ENCODE measurements around the gene BOLL. TPM values are rescaled to one million over a fixed set of nuclear protein-coding genes. Genes with fewer than 3 reads are reported as not detected.
"Not testable (repeated sequence)": the region's sequence is repeated elsewhere in the genome, so short reads cannot be mapped to it uniquely, and the experiment has no call there.

BOLL gene, protein sequence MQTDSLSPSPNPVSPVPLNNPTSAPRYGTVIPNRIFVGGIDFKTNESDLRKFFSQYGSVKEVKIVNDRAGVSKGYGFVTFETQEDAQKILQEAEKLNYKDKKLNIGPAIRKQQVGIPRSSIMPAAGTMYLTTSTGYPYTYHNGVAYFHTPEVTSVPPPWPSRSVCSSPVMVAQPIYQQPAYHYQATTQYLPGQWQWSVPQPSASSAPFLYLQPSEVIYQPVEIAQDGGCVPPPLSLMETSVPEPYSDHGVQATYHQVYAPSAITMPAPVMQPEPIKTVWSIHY
- not detected for total RNA-seq

DNA sequence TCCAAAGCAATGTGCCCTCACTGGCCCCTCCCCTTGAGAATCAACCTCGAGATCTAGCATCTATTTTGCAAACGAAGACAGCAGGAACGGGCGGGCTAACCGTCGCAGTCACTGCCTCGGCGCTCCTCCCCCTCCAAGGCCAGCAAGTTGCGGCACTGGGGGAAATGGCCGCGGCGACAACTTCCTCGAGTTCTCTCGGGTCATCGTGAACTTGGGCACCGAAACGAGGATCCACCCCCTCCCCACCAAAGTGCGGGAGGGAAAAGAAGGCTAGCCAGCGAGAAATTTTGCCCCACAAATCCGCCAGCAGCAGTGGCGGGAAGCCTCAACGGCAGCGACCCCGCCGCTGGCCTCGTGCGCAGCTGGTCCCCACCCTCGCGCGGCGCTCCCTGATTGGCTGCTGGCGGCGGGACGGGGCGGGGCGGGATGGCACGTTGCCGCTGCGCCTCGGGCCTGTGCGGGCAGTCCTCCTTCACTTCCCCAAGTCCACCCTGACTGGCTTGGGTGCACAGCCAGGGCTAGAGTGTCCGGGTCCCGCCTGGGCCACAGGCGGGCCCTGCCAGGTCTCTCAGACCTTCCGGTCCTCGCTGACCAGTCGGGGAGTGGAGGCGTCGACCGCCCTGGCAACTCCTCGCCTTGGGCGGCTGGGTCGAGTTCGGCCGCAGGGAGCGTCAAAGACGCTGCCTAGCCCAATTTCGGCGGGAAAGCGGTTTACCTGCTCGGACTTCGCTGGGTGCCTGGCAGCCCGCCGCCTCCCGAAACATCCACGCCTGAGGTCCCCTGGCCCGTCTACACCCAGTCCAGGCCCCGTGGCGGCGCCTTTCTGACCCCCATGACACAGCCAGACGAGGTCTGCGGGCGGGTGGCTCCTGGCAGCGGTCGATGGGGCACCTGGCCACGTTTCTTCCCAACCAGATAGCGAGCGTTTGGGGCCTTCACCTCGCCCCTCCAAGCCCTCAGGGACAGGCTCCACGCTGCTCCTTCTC, at the start of gene BOLL:
Gene BOLL (minus strand): TSS at position 364 of the 986 bp plus-strand sequence. CDS start 3,469 bp downstream, outside the sequence.
- WGBS, 2 donors (ENCODE audit: low coverage in 1 of 2), result 94% methylated on average over 77 of the region's 80 CpGs; no CpG with 5 or more reads in 1 of the 2 donors
- no peak within 1 kb of the TSS for H3K27ac ChIP-seq
- peak within 1 kb of the TSS; percentile 27 to 58 (median 32) for H3K4me3 ChIP-seq
- H3K4me1 ChIP-seq, result peaks cover 0 to 12% (median 8%) of the 10 kb centered on the region in 4 donors
- in situ Hi-C loops (cut with MboI; ENCODE audit: low pct_ligation_motif_present in 1 of 4, low pct_unique_long_range_greater_than_20kb in 1 of 4, low sequenced_read_pairs in 3 of 4) (no loop called here), intact Hi-C loops (cut with DNase I; ENCODE audit: low total_unique reads) (no loop called here)
- peaks cover 40% of the 10 kb centered on the region for H3K27me3 ChIP-seq
- no peak for DNase-seq
- no peak for TF ChIP-seq POLR2A (IDR thresholded peaks at IDR 0.05)
- TF ChIP-seq POLR2AphosphoS5 (IDR thresholded peaks at IDR 0.05), result no peak
- TF ChIP-seq, protein P1, sequence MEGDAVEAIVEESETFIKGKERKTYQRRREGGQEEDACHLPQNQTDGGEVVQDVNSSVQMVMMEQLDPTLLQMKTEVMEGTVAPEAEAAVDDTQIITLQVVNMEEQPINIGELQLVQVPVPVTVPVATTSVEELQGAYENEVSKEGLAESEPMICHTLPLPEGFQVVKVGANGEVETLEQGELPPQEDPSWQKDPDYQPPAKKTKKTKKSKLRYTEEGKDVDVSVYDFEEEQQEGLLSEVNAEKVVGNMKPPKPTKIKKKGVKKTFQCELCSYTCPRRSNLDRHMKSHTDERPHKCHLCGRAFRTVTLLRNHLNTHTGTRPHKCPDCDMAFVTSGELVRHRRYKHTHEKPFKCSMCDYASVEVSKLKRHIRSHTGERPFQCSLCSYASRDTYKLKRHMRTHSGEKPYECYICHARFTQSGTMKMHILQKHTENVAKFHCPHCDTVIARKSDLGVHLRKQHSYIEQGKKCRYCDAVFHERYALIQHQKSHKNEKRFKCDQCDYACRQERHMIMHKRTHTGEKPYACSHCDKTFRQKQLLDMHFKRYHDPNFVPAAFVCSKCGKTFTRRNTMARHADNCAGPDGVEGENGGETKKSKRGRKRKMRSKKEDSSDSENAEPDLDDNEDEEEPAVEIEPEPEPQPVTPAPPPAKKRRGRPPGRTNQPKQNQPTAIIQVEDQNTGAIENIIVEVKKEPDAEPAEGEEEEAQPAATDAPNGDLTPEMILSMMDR (IDR thresholded peaks at IDR 0.05), result no peak
- TF ChIP-seq EP300 (IDR thresholded peaks at IDR 0.05; ENCODE audit: low read depth), result no peak
- H3K9me3 ChIP-seq, result no peaks in the 10 kb centered on the region
- H3K36me3 ChIP-seq, result no peaks in the 10 kb centered on the region

DNA sequence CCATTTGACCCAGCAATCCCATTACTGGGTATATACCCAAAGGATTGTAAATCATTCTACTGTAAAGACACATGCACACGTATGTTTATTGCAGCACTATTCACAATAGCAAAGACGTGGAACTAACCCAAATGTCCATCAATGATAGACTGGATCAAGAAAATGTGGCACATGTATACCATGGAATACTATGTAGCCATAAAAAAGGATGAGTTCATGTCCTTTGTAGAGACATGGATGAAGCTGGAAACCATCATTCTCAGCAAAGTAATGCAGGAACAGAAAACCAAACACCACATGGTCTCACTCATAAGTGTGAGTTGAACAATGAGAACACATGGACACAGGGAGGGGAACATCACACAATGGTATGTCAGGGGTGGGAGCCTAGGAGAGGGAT, 49.7 kb upstream of the BOLL start:
- H3K9me3 ChIP-seq; H3K36me3 ChIP-seq; DNase-seq; H3K27me3 ChIP-seq; H3K4me3 ChIP-seq; in situ Hi-C loops (cut with MboI; ENCODE audit: low pct_ligation_motif_present in 1 of 4, low pct_unique_long_range_greater_than_20kb in 1 of 4, low sequenced_read_pairs in 3 of 4); intact Hi-C loops (cut with DNase I; ENCODE audit: low total_unique reads); H3K27ac ChIP-seq: not testable (repeated sequence)
- H3K4me1 ChIP-seq, result peaks cover 0 to 12% (median 0%) of the 10 kb centered on the region in 4 donors
- WGBS, 2 donors (ENCODE audit: low coverage in 1 of 2), result 73 to 92% methylated on average over 2 of the region's 2 CpGs

DNA sequence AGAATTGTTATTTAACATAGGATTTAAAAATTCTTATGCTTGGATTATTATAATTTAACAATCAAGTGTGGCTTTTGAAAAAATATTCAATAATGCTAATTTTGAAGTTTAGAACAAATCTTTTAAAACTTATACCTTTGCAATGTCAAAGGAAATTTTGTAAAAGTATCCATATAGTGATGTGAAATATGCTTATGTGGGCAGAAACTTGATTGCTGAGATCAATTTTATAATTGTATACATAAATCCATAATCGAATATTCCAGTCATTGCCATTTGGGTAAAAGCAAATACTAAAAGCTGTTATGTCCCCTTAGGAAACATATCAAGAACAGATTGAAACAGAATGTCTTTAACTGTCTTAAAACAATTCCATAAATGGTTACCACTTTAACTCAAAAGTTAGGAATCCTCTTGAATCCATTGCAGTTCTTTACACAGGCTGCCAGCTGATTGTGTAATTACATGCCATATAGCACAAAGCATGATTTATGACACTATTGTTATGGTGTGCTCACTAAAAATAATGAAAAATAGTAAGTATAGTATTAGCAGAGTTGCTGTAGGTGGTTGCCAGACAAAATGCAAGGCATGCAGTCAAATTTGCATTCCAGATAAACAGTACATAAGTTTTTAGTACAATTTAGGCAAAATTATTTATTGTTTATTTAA, 43.5 kb upstream of the BOLL start:
- in situ Hi-C loops (cut with MboI; ENCODE audit: low pct_ligation_motif_present in 1 of 4, low pct_unique_long_range_greater_than_20kb in 1 of 4, low sequenced_read_pairs in 3 of 4), result no loop called here
- no peak overlapping the region for H3K4me3 ChIP-seq
- H3K4me1 ChIP-seq, result no peaks in the 10 kb centered on the region
- TF ChIP-seq POLR2A (IDR thresholded peaks at IDR 0.05) (no peak), POLR2AphosphoS5 (IDR thresholded peaks at IDR 0.05) (no peak)
- no peak overlapping the region for H3K27ac ChIP-seq
- intact Hi-C loops (cut with DNase I; ENCODE audit: low total_unique reads), result no loop called here
- H3K36me3 ChIP-seq, result no peaks in the 10 kb centered on the region
- no peaks in the 10 kb centered on the region for H3K9me3 ChIP-seq
- H3K27me3 ChIP-seq, result no peaks in the 10 kb centered on the region
- no peak for DNase-seq
- 41 to 53% methylated on average over 1 of the region's 1 CpG for WGBS, 2 donors (ENCODE audit: low coverage in 1 of 2)

DNA sequence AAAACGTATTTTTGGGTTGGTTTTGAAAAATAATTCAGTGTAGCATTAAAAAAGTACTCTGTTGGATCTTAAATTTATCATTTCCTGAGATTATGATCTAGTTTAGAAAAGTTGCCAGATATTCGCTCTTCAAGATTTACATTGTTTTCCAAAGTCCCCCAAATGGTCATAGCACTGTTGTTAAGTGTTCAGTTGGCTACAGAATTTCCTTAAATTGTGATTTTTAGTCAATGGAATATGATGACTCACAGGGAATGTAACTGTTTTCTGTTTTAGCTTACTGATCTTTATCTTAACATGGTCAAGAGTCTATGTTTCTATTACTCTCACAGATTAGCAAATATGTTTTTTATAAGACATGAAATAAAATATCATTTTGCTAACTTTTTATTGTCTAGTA, 42.5 kb upstream of the BOLL start:
- H3K27ac ChIP-seq, result no peak overlapping the region
- 68 to 73% methylated on average over 2 of the region's 2 CpGs for WGBS, 2 donors (ENCODE audit: low coverage in 1 of 2)
- no peaks in the 10 kb centered on the region for H3K27me3 ChIP-seq
- intact Hi-C loops (cut with DNase I; ENCODE audit: low total_unique reads) (no loop called here), in situ Hi-C loops (cut with MboI; ENCODE audit: low pct_ligation_motif_present in 1 of 4, low pct_unique_long_range_greater_than_20kb in 1 of 4, low sequenced_read_pairs in 3 of 4) (no loop called here)
- H3K36me3 ChIP-seq, result no peaks in the 10 kb centered on the region
- no peaks in the 10 kb centered on the region for H3K9me3 ChIP-seq
- H3K4me3 ChIP-seq, result no peak overlapping the region
- DNase-seq, result no peak
- TF ChIP-seq POLR2AphosphoS5 (IDR thresholded peaks at IDR 0.05) (no peak), POLR2A (IDR thresholded peaks at IDR 0.05) (no peak), EP300 (IDR thresholded peaks at IDR 0.05; ENCODE audit: low read depth) (no peak)
- TF ChIP-seq, protein P1 (IDR thresholded peaks at IDR 0.05), result no peak
- no peaks in the 10 kb centered on the region for H3K4me1 ChIP-seq

Data from transverse colon (tissue), 4 donors.